Progenitor cell of endocrine pancreas (in vitro differentiated cells): ENCODE measurements around the gene PTGDS. TPM values are rescaled to one million over a fixed set of nuclear protein-coding genes. Genes with fewer than 3 reads are reported as not detected.

Experiments used
- DNase-seq: peaks from one replicate; pipeline ENCODE4 v3.0.0; 2021; ENCODE audit warnings: low spot score; ENCODE audit not compliant: unreplicated experiment
- H3K27ac Mint-ChIP-seq: 2 replicates; pipeline ENCODE4 v1.8.0; 2021; ENCODE audit warnings: mild to moderate bottlenecking, moderate library complexity, mixed read lengths
- H3K27me3 Mint-ChIP-seq: 2 replicates; pipeline ENCODE4 v1.8.0; 2021; ENCODE audit warnings: mixed read lengths
- H3K36me3 Mint-ChIP-seq: 2 replicates; pipeline ENCODE4 v1.8.0; 2022; ENCODE audit warnings: mixed read lengths; ENCODE audit not compliant: insufficient read depth
- H3K4me1 Mint-ChIP-seq: 2 replicates; pipeline ENCODE4 v1.8.0; 2021; ENCODE audit warnings: low read depth, mixed read lengths
- H3K4me3 Mint-ChIP-seq: 2 replicates; pipeline ENCODE4 v1.8.0; 2021; ENCODE audit warnings: low read depth, mild to moderate bottlenecking, moderate library complexity, mixed read lengths
- H3K9me3 Mint-ChIP-seq: 2 replicates; pipeline ENCODE4 v1.8.0; 2021; ENCODE audit warnings: low read depth, mixed read lengths
- CTCF ChIP-seq: fragments of 200-600 bp; sonication (generic); IDR thresholded peaks from one replicate; pipeline ENCODE4 v1.5.0; 2021; ENCODE audit warnings: antibody characterized with exemption, mild to moderate bottlenecking; ENCODE audit not compliant: unreplicated experiment
- total RNA-seq: library from RNA; stranded (reverse); gene quantifications from 2 replicates; pipeline ENCODE4 v1.2.1, GENCODE V29; 2021

Gene PTGDS
- total RNA-seq, 1 donor from 2014 or later = not detected

- Mint-ChIP-seq H3K36me3 (peaks cover 1% of the 10 kb centered on the region), H3K27ac (no peak overlapping the region), H3K4me1 (no peaks in the 10 kb centered on the region), H3K27me3 (no peaks in the 10 kb centered on the region), H3K9me3 (peaks cover 4% of the 10 kb centered on the region), H3K4me3 (no peak overlapping the region)
- DNase-seq = no peak
- TF ChIP-seq CTCF = no peak
These were observed 29.1 kb downstream of the PTGDS start for GRCh38 chr9:137006116-137007003.

GRCh38 chr9:137007108-137007815 is 30.0 kb downstream of the PTGDS start:
- no peak for TF ChIP-seq CTCF
- H3K27me3 Mint-ChIP-seq = no peaks in the 10 kb centered on the region
- peaks cover 1% of the 10 kb centered on the region for H3K36me3 Mint-ChIP-seq
- no peak for DNase-seq
- peaks cover 4% of the 10 kb centered on the region for H3K9me3 Mint-ChIP-seq
- H3K4me1 Mint-ChIP-seq = no peaks in the 10 kb centered on the region
- no peak overlapping the region for H3K27ac Mint-ChIP-seq
- no peak overlapping the region for H3K4me3 Mint-ChIP-seq

GRCh38 chr9:137007816-137008270 is 30.5 kb downstream of the PTGDS start:
- no peak overlapping the region for H3K27ac Mint-ChIP-seq
- no peak for DNase-seq
- H3K9me3 Mint-ChIP-seq = peaks cover 4% of the 10 kb centered on the region
- H3K27me3 Mint-ChIP-seq = no peaks in the 10 kb centered on the region
- no peak overlapping the region for H3K4me3 Mint-ChIP-seq
- peaks cover 1% of the 10 kb centered on the region for H3K36me3 Mint-ChIP-seq
- TF ChIP-seq CTCF = no peak
- H3K4me1 Mint-ChIP-seq = no peaks in the 10 kb centered on the region

GRCh38 chr9:137008312-137008711 is 31.0 kb downstream of the PTGDS start:
- H3K9me3 Mint-ChIP-seq = peaks cover 4% of the 10 kb centered on the region
- no peak for TF ChIP-seq CTCF
- H3K4me1 Mint-ChIP-seq = no peaks in the 10 kb centered on the region
- H3K4me3 Mint-ChIP-seq = no peak overlapping the region
- DNase-seq = no peak
- H3K36me3 Mint-ChIP-seq = peaks cover 1% of the 10 kb centered on the region
- H3K27me3 Mint-ChIP-seq = no peaks in the 10 kb centered on the region
- H3K27ac Mint-ChIP-seq = no peak overlapping the region

- H3K27me3 Mint-ChIP-seq = no peaks in the 10 kb centered on the region
- no peak for DNase-seq
- no peak for TF ChIP-seq CTCF
- H3K36me3 Mint-ChIP-seq = peaks cover 1% of the 10 kb centered on the region
- H3K4me1 Mint-ChIP-seq = no peaks in the 10 kb centered on the region
- no peak overlapping the region for H3K27ac Mint-ChIP-seq
- H3K9me3 Mint-ChIP-seq = peaks cover 4% of the 10 kb centered on the region
- H3K4me3 Mint-ChIP-seq = no peak overlapping the region
These were observed 31.9 kb downstream of the PTGDS start for GRCh38 chr9:137009217-137009616.
